ENCODE data around the gene DHDH.

Gene DHDH

GRCh38 chr19:48966541-48967345 lies 33.2 kb downstream of the DHDH start:
- peak; percentile 26 for DNase-seq (ENCODE audit: low read depth, low spot score)

DNA sequence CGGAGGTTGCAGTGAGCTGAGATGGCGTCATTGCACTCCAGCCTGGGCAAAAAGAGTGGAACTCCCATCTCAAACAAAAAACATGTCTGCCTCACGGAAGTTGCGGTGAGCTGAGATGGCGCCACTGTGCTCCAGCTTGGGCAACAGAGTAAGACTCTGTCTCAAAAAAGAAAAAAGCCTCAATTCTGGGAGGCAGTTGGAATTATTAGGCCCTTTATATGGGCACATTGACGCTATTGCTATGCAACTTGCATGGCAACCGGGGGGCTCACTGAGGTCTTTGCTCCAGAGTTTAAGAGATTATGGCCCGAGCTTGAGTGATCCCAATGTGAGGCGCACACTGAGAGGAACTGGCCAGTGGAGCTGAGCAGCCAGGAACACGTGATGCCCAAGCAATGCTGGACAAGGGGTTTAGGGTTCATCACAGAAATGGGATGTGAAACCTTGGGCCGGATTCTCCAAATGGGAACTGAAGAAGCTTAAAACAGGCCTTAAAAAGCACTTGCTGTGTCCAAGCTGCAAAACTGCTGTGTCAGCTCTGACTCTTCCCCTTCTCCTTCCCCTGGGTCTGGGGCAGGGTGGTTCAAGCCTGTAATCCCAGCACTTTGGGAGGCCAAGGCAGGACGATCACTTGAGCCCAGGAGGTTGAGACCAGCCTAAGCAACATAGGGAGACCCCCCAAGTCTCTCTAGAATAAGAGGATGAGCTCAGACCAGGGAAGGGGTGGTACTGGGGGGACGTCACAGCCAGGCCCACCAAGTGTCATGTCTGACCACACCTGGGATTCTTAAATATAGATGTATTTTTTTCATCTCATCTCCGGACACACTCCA lies 34.1 kb downstream of the DHDH start:
- DNase-seq (ENCODE audit: low read depth, low spot score), result peak; percentile 60

- no peak for DNase-seq (ENCODE audit: low read depth, low spot score)
Observed at GRCh38 chr19:48968179-48968661, 34.7 kb downstream of the DHDH start.

GRCh38 chr19:48968813-48969218 lies 35.3 kb downstream of the DHDH start:
- DNase-seq (ENCODE audit: low read depth, low spot score), result peak; percentile 37

DNA sequence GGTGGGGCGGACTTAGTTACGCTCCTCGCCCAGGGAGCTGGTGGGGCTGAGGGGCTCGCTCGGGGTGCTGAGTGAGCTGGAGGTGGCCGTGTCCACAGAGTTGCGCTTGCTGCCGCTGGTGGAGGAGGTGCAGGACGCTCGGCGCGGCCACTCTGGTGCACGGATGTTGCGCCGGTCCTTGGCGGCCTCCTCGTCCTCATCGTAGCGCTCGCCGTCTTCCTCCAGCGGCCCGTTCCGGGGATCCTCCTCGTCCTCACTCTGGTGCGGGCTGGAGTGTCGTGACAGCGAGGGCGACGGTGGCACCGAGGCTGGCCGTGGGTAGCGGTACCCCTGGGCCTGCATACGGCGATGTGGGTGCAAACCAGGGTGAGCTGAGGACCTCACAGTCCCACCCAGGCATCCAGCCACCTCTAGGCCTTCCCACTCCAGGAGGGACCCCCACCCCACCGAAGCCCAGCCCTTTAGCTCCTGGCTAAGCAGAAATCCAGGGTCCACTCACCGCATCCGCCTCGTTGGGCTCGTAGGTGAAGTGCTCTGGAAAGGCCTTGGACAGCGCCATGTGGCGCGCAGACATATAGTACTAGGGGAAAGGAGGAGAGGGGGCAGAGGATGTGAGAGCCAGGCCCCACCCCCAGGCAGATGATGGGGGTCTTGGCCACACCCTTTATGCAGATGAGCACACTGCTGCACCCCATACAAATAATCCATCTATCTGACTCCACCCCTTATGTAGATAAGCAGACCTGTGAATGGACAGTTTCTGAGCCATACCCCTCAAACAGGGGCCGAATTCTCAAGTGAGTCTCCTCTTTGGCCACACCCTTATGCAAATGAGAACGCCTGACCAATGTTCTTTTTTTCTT lies 36.0 kb downstream of the DHDH start:
- DNase-seq (ENCODE audit: low read depth, low spot score), result peak; percentile 67

GRCh38 chr19:48970139-48970766 lies 36.8 kb downstream of the DHDH start:
- DNase-seq (ENCODE audit: low read depth, low spot score), result no peak

DNA sequence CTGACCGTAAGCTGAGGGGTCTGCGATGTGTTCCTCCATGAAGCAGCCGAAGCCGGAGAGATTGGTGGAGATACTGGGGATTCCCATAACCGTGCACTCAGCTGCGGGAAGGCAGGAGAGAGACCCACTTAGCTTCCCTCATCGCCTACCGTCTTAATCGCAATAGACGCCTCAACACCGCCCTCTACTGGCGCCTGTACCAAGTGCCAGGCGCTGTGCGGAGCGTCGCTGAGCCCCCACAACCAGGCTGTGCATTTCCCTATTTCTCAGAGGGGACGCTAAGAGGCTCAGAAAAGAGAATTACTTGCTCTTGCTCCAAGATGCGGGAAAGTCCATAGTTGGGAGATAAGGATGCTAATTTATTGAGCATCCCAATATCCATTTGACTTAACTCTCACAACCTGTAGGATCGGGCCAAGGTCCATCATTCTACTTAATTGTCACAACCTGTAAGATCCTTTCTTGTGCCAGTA lies 37.5 kb downstream of the DHDH start:
- peak; percentile 92 for DNase-seq (ENCODE audit: low read depth, low spot score)

DNA sequence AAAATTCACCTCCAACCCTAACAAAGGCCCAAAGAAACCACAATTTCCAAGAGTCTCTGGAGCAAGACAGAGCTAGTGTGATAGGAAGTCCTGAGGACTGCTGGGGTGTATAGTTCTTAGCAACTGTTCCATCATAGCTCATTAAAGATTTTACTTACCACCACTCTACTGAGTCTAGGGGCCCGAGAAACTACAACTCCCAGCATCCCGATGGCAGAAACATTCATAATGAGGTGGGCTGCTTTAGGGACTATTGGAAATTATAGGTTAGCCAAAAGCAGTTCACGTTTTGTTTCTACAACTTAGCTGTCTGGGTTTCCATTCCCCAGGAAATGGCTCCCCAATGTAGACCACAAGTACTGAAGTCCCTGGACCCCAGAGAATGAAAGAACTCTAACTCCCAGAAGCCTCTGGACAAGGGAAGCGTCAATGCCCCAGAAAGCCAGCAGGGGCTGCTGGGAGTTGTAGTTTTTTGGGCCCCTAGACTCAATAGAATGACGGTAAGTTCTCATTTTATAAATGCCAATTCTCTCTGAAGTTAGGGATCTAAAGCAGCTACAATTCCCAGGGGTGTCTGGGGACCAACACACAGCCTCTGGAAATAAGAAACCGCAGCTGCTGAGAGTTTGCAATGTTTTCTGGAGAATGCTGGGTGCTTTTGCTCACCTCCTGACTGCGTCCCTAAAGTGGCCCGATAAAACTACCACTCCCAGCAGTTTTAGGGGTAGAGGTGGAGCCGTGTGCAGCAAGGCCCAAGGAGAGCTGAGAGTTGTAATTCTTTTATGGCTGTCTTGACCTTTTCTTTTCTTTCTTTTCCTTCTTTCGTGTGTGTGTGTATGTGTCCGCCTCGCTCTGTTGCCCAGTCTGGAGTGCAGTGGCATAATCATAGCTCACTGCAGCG lies 42.7 kb downstream of the DHDH start:
- peak; percentile 68 for DNase-seq (ENCODE audit: low read depth, low spot score)

DNA sequence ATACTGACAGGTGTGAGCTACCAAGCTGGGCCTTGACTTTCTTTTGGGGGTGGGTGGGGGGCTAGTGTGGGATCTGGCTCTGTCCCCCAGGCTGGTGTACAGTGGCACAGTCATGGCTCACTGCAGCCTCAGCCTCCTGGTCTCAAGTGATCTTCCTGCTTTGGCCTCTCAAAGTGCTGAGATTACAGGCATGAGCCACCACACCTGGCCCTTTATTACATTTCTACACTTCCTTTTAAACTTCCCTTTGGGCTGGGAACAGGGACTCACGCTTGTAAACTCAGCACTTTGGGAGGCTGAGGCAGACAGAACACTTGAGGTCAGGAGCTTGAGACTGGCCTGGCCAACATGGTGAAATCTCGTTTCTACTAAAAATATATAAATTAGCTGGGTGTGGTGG lies 43.6 kb downstream of the DHDH start:
- no peak for DNase-seq (ENCODE audit: low read depth, low spot score)

GRCh38 chr19:48982280-48982679 lies 48.8 kb downstream of the DHDH start:
- no peak for DNase-seq (ENCODE audit: low read depth, low spot score)

GRCh38 chr19:48985711-48986110 lies 52.2 kb downstream of the DHDH start:
- no peak for DNase-seq (ENCODE audit: low read depth, low spot score)

GRCh38 chr19:48986211-48986610 lies 52.7 kb downstream of the DHDH start:
- DNase-seq (ENCODE audit: low read depth, low spot score), result no peak

DNA sequence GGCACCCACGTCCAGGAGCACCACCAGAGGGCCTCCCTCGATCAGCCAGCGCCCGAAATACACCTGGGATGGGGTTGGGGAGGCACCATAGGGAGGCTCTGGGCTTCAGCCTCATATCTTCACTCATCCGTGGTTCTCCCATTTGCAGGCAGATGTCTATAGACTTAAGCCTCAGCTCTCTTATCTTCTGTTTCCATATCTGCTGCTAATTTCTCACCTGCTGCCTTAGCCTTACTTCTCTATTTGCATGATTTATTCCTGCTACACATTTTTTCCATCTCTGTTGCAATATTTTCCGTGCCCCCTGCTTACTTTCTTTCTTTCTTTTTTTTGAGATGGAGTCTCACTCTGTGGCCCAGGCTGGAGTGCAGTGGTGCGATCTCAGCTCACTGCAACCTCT lies 53.8 kb downstream of the DHDH start:
- DNase-seq (ENCODE audit: low read depth, low spot score), result no peak

DNA sequence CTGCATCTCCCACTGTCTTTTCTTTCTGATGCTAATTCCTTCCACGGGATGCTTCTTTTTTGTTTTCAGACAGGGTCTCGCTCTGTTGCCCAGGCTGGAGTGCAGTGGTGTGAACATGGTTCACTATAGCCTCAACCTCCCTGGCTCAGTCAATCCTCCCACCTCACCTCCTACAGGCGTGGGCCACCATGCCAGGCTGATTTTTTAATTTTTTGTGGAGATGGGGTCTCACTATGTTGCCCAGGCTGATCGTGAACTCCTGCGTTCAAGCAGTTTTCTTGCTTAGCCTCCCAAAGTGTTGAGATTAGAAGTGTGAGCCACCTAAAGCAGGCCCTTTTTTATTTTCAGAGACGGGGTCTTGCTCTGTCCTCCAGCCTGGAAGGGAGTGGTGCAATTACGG lies 54.8 kb downstream of the DHDH start:
- DNase-seq (ENCODE audit: low read depth, low spot score), result no peak

- no peak for DNase-seq (ENCODE audit: low read depth, low spot score)
Observed at GRCh38 chr19:48988860-48989259, 55.4 kb downstream of the DHDH start.

DNA sequence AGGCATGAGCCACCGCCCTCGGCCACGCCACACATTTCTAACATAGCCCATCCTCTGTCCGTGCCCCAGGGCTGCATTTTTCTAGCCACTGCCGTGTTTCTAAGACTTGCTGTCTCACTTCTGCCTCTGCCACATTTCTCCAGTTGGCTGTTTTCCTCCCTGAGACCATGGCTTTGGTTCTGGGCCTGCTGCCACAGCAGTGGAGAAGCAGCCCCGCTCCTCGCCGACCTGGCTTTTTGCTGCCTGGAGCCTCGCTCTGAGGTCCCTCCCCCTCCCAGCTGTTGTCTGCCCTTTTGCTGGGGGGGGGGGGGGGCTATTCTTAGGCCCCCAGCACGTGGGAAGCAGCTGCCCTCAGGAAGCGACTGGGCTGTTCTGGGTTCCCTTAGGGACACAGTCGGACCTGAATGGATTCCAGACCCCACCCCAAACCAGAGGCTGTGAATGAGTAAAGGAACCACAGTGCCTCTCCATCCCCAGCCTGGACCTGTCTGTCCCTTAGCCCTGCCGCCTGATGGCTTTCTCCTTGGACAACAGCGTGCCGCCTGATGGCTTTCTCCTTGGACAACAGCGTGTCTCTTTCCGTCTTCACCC lies 56.3 kb downstream of the DHDH start:
- peak; percentile 53 for DNase-seq (ENCODE audit: low read depth, low spot score)

- no peak for DNase-seq (ENCODE audit: low read depth, low spot score)
Observed at GRCh38 chr19:48990400-48990799, 56.9 kb downstream of the DHDH start.

DNA sequence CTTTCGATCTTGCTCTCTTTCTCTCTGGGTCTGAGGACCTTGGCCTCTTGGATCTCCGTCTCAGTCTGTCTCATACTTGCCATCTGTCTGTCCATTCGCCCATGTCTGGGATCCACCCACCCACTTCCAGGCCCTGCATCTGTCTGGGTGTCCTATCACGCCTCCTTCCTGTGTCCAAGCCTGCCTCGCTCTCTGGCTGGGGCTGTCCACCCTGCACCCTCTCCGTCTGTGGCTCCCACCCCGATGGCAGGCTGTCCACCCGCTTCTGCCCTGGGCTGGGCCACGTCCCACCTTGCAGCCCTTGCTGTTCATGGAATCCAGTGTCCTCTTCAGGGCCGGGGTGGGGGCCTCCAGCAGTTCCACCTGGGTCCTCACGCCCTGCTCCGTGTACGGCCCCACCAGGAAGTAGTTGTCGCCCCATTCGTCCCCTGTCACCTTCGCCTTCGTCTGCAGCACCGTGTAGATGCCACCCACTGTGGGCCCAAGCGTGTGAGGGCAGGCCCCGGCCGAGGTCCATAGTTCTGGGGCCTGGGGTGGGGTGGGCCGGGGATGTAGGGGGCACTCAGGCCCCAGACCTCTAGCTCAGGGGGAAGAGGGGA lies 57.6 kb downstream of the DHDH start:
- no peak for DNase-seq (ENCODE audit: low read depth, low spot score)

GRCh38 chr19:48991873-48992580 lies 58.5 kb downstream of the DHDH start:
- DNase-seq (ENCODE audit: low read depth, low spot score), result peak; percentile 77
